Measurements from ENCODE around the gene MACO1.

Gene MACO1

DNA sequence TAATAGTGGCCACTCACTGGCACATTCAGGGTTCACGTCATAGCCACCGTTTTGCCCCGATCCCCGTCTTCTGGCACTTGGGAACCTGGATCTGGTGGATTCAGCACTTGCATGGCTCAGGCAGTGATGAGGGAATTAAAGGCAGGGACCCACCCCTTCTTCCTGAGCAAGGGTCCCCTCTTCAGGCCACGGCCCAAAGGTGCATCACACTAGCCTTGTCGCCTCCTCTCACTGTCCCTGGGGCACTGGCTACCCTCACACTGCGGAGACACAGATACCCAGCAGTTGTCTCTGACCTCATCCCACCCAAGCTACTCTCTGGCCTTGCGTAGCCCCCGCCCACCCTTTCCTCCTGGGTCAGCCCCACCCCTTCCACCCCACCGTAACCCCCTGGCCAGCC is 92.8 kb downstream of the MACO1 start:
- H3K27me3 ChIP-seq (ENCODE audit: control insufficient read depth, insufficient read depth, low read length) = peaks cover 31% of the 10 kb centered on the region
- H3K36me3 ChIP-seq (ENCODE audit: insufficient read depth, low read length) = no peaks in the 10 kb centered on the region
- H3K4me1 ChIP-seq (ENCODE audit: control insufficient read depth, insufficient read depth, low read length) = peaks cover 6% of the 10 kb centered on the region
- H3K9ac ChIP-seq (ENCODE audit: low read depth, low read length) = no peak overlapping the region
- no peak overlapping the region for H3K4me2 ChIP-seq (ENCODE audit: low read length)
- no peak overlapping the region for H3K4me3 ChIP-seq (ENCODE audit: low read length)
- peaks cover 6% of the 10 kb centered on the region for H3K9me3 ChIP-seq (replicated peaks; ENCODE audit: low read length)

DNA sequence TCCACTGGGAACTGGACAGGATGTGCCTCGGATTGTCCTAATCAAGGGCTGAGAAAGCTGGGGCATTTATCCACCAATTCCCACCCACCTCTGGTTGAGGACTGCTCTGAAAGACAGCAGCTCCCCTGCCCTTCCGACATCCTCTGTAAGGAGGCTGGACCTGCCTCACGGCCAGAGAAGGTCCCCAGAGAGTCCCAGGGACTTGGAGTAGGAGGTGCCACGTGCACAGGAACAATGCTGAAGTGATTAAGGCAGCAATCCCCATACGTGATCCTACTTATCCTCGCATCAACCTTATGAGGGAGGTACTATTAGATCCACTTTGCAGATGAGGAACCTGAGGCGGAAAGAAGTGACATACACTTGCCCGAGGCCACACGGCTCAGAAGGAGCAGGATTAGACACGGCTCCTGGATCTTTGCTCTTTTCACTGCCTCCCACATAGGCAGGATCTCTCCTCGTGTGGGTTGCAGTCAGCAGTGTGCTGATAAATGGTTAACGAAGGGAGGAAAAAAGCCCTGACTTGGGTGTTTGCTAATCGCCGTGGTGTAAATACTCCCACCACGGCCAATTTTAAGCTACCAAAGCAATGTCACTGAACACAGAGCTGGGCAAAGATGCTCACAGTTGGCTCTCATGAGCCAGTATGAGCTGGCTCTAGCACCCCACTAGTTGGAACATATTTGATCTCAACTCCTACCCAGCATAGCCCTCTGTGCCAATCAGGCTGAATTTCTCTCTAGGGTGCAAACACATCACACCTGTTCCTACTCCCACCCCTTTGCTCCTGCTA is 94.1 kb downstream of the MACO1 start:
- Histone ChIP-seq H3K36me3 (ENCODE audit: insufficient read depth, low read length) (no peaks in the 10 kb centered on the region), H3K4me2 (ENCODE audit: low read length) (no peak overlapping the region), H3K9ac (ENCODE audit: low read depth, low read length) (no peak overlapping the region), H3K4me3 (ENCODE audit: low read length) (no peak overlapping the region), H3K4me1 (ENCODE audit: control insufficient read depth, insufficient read depth, low read length) (peaks cover 6% of the 10 kb centered on the region), H3K9me3 (replicated peaks; ENCODE audit: low read length) (peaks cover 6% of the 10 kb centered on the region), H3K27me3 (ENCODE audit: control insufficient read depth, insufficient read depth, low read length) (peaks cover 31% of the 10 kb centered on the region)

- Histone ChIP-seq H3K4me2 (ENCODE audit: low read length) (no peak overlapping the region), H3K27me3 (ENCODE audit: control insufficient read depth, insufficient read depth, low read length) (peaks cover 31% of the 10 kb centered on the region), H3K4me1 (ENCODE audit: control insufficient read depth, insufficient read depth, low read length) (peaks cover under 1% of the 10 kb centered on the region), H3K9me3 (replicated peaks; ENCODE audit: low read length) (peaks cover 6% of the 10 kb centered on the region), H3K9ac (ENCODE audit: low read depth, low read length) (no peak overlapping the region), H3K4me3 (ENCODE audit: low read length) (no peak overlapping the region), H3K36me3 (ENCODE audit: insufficient read depth, low read length) (no peaks in the 10 kb centered on the region)
Observed at GRCh38 chr1:25525361-25525688, 94.6 kb downstream of the MACO1 start.

DNA sequence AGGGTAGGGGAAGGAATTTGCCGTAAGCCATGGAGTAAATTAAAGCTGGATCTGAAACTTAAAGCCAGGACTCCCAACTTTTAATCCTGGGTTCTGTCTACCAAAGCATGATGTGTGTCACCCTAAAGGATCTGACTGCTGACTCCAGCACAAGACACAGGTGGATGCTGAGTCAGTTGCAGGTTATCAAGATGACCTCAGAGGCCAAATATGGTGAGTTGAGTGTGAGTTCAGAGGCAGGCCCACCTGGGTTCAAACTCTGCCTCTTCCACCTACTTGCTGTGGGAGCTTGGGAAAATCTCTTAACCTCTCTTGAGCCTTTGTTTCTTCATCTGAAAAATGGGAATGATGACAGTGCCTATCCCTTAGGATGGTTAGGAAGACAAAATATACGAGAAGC is 96.1 kb downstream of the MACO1 start:
- Histone ChIP-seq H3K9ac (ENCODE audit: low read depth, low read length) (no peak overlapping the region), H3K4me1 (ENCODE audit: control insufficient read depth, insufficient read depth, low read length) (no peaks in the 10 kb centered on the region), H3K9me3 (replicated peaks; ENCODE audit: low read length) (peaks cover 6% of the 10 kb centered on the region), H3K27me3 (ENCODE audit: control insufficient read depth, insufficient read depth, low read length) (peaks cover 36% of the 10 kb centered on the region), H3K4me3 (ENCODE audit: low read length) (no peak overlapping the region), H3K4me2 (ENCODE audit: low read length) (no peak overlapping the region), H3K36me3 (ENCODE audit: insufficient read depth, low read length) (no peaks in the 10 kb centered on the region)

DNA sequence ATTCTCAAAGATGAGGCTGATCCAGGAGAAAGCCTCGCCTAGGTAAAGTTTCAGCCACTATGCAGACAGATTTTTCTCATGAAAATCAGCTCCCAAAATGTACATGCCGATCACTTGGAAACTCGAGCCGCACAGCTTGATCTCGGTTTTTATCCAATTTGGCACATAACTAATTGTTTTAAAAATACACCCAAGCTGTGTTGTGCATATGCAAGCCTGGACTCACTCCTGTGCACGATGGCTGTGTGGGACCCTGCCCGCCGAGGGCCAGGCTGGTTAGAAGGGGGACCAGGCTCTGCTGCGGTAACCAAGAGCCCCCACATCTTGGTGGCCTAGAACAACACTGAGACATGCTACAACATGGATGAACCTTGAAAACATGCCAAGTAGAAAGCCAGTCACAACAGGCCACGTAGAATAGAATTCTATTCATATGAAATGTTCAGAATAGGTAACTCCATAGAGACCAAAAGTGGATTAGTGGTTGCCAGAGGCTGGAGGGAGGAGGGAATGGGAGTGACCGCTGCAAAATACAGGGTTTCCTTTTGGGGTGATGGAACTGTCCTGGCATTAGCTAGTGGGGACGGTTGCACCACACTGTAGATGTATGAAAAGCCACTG is 96.6 kb downstream of the MACO1 start:
- Histone ChIP-seq H3K4me2 (ENCODE audit: low read length) (no peak overlapping the region), H3K27me3 (ENCODE audit: control insufficient read depth, insufficient read depth, low read length) (peaks cover 40% of the 10 kb centered on the region), H3K9ac (ENCODE audit: low read depth, low read length) (no peak overlapping the region), H3K36me3 (ENCODE audit: insufficient read depth, low read length) (no peaks in the 10 kb centered on the region), H3K4me1 (ENCODE audit: control insufficient read depth, insufficient read depth, low read length) (no peaks in the 10 kb centered on the region), H3K4me3 (ENCODE audit: low read length) (no peak overlapping the region), H3K9me3 (replicated peaks; ENCODE audit: low read length) (peaks cover 6% of the 10 kb centered on the region)

GRCh38 chr1:25527946-25528595 is 97.4 kb downstream of the MACO1 start:
- H3K9ac ChIP-seq (ENCODE audit: low read depth, low read length) = no peak overlapping the region
- H3K9me3 ChIP-seq (replicated peaks; ENCODE audit: low read length) = peaks cover 6% of the 10 kb centered on the region
- H3K36me3 ChIP-seq (ENCODE audit: insufficient read depth, low read length) = no peaks in the 10 kb centered on the region
- no peak overlapping the region for H3K4me3 ChIP-seq (ENCODE audit: low read length)
- no peaks in the 10 kb centered on the region for H3K4me1 ChIP-seq (ENCODE audit: control insufficient read depth, insufficient read depth, low read length)
- peaks cover 44% of the 10 kb centered on the region for H3K27me3 ChIP-seq (ENCODE audit: control insufficient read depth, insufficient read depth, low read length)
- no peak overlapping the region for H3K4me2 ChIP-seq (ENCODE audit: low read length)

GRCh38 chr1:25528881-25529517 is 98.3 kb downstream of the MACO1 start:
- Histone ChIP-seq H3K9ac (ENCODE audit: low read depth, low read length) (no peak overlapping the region), H3K9me3 (replicated peaks; ENCODE audit: low read length) (peaks cover 6% of the 10 kb centered on the region), H3K4me3 (ENCODE audit: low read length) (no peak overlapping the region), H3K27me3 (ENCODE audit: control insufficient read depth, insufficient read depth, low read length) (peaks cover 46% of the 10 kb centered on the region), H3K4me2 (ENCODE audit: low read length) (no peak overlapping the region), H3K36me3 (ENCODE audit: insufficient read depth, low read length) (no peaks in the 10 kb centered on the region), H3K4me1 (ENCODE audit: control insufficient read depth, insufficient read depth, low read length) (no peaks in the 10 kb centered on the region)

DNA sequence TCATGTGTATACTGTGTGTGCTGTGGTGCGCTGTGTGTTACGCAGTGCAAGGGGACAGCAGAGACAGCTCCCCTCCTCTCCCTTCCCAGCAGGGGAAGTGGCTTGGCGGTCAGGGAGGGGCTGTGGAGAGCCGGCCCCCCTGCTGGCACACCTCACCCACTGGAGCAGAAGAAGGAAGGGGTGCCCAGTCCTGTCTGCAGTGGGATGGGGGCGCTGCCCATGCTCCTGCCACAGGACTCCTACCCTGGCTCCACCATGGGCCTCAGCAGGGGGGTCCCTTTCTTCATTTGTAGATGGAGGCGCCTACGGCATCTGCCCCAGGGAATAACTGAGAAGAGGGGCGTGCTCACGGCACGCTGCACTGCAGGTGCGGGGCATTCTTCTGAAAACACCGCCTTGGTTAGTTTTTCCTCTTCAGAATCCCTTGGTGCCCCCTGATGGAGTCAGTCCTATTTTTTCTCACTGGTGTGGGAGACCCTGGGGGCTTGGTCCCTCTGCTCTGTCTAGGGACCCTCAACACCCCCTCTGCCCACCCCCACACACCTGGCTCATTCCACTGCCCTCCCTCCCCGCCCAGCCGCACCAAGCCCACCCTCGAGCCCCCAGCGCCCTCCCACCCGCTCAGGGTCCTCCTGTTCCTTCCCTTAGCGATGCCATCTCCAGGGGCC is 99.0 kb downstream of the MACO1 start:
- Histone ChIP-seq H3K27me3 (ENCODE audit: control insufficient read depth, insufficient read depth, low read length) (peaks cover 47% of the 10 kb centered on the region), H3K4me3 (ENCODE audit: low read length) (no peak overlapping the region), H3K9ac (ENCODE audit: low read depth, low read length) (no peak overlapping the region), H3K9me3 (replicated peaks; ENCODE audit: low read length) (peaks cover 6% of the 10 kb centered on the region), H3K36me3 (ENCODE audit: insufficient read depth, low read length) (no peaks in the 10 kb centered on the region), H3K4me1 (ENCODE audit: control insufficient read depth, insufficient read depth, low read length) (no peaks in the 10 kb centered on the region), H3K4me2 (ENCODE audit: low read length) (no peak overlapping the region)

DNA sequence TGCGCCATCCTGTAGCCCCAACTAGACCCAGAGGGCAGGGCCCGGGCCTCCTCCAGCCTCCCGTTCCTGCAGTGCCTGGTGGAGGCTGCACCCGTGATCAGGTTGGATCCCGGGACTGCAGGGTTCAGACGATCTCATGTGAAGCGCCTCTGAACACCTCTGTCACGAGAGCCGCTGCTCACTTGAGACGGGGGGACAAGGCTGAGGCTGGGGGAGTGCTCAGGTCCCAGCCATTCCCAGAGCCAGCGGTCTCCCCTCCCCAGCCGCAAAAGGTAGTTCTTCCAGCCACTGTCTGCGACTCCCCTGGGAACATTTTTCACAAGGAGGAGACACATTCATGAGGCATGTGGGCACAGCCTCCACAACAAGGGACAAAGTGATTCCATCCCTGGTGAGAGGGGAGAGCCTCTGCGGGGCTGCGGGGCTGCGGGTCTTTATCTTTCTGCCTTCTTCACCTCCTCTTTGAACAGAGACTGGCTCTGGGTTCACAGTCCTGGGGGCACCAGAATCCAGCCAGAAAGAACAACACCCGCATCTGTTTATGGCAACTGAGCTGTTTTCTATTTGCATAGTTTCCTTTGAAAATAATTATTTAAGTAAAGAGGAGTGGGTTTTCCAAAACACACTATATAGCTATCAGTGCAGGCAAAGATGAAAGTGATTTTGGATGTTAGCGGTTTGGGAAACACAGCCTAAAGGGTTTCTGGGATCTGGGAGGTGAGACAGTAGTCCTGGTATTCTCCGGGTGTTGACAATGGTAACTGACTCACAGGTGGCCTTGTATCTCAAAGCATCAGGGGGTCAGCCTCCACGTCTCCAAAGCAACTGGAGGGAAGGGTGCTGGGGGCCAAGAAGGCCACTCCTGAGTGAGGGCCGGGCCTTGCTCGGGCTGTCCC is 99.7 kb downstream of the MACO1 start:
- Histone ChIP-seq H3K4me1 (ENCODE audit: control insufficient read depth, insufficient read depth, low read length) (no peaks in the 10 kb centered on the region), H3K9ac (ENCODE audit: low read depth, low read length) (no peak overlapping the region), H3K9me3 (replicated peaks; ENCODE audit: low read length) (no peaks in the 10 kb centered on the region), H3K4me2 (ENCODE audit: low read length) (no peak overlapping the region), H3K4me3 (ENCODE audit: low read length) (no peak overlapping the region), H3K27me3 (ENCODE audit: control insufficient read depth, insufficient read depth, low read length) (peaks cover 44% of the 10 kb centered on the region), H3K36me3 (ENCODE audit: insufficient read depth, low read length) (no peaks in the 10 kb centered on the region)

DNA sequence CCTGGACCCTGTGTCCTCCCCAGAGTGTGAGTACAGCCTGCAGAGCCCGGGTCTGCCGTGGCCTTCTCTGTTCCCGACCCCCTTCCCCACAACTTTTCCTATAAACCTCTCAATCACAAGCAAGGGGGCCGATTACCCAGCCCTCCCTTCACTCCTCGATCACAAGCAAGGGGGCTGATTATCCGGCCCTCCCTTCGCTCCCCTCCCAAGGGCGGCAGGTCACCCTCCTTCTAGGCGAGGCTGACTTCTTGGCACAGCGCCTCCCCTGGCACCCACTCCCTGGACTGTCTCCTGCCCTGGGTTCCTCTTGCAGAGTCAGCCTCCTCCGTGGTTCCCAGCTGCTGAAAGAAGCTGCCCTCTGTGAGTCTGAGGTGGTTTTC is 100.4 kb downstream of the MACO1 start:
- H3K4me2 ChIP-seq (ENCODE audit: low read length) = no peak overlapping the region
- no peak overlapping the region for H3K4me3 ChIP-seq (ENCODE audit: low read length)
- H3K27me3 ChIP-seq (ENCODE audit: control insufficient read depth, insufficient read depth, low read length) = peaks cover 44% of the 10 kb centered on the region
- H3K4me1 ChIP-seq (ENCODE audit: control insufficient read depth, insufficient read depth, low read length) = no peaks in the 10 kb centered on the region
- no peaks in the 10 kb centered on the region for H3K36me3 ChIP-seq (ENCODE audit: insufficient read depth, low read length)
- no peak overlapping the region for H3K9ac ChIP-seq (ENCODE audit: low read depth, low read length)
- no peaks in the 10 kb centered on the region for H3K9me3 ChIP-seq (replicated peaks; ENCODE audit: low read length)

Measured in skeletal muscle satellite cell (primary cell).